HEK293 (cell line): Measurements from ENCODE around the gene GRK5.

Source experiments
- CTCF ChIA-PET: fragments of 350-600 bp; formaldehyde crosslinking; extraction: SDS; loops from one replicate; lab custom pipeline; 2021; ENCODE audit warnings: antibody characterized with exemption; lab: Yijun Ruan, JAX
- POLR2A ChIA-PET: fragments of 300-600 bp; formaldehyde crosslinking; extraction: SDS; loops from one replicate; lab custom pipeline; 2020; ENCODE audit warnings: antibody characterized with exemption, inconsistent platforms; lab: Yijun Ruan, JAX
- H3K27ac ChIP-seq: fragments of 200-500 bp; sonication (Bioruptor generic); 2 replicates; pipeline ENCODE4 v1.5.1; 2014; ENCODE audit warnings: low read depth, low read length, control low read depth, inconsistent platforms; ENCODE audit errors: extremely low read depth
- H3K36me3 ChIP-seq, 2 experiments: fragments of 200-500 bp in 1 of 2; sonication (Bioruptor generic) in 1 of 2; 1 replicate in 1 of 2; 2 replicates in 1 of 2; pipeline ENCODE4 v1.5.1; 2014 to 2017; ENCODE audit warnings: inconsistent platforms in 2 of 2, low read length in 2 of 2; ENCODE audit not compliant: control insufficient read depth in 2 of 2, insufficient read depth in 1 of 2
- H3K4me1 ChIP-seq: fragments of 200-500 bp; sonication (Bioruptor generic); 2 replicates; pipeline ENCODE4 v1.5.1; 2014; ENCODE audit warnings: mild to moderate bottlenecking, low read length, inconsistent platforms; ENCODE audit not compliant: control insufficient read depth, insufficient read depth
- H3K4me3 ChIP-seq: 2 replicates; pipeline ENCODE4 v1.5.1; 2011; ENCODE audit warnings: low read depth, mild to moderate bottlenecking, control low read depth, low read length, moderate library complexity
- H3K9me3 ChIP-seq: fragments of 200-500 bp; sonication (Bioruptor generic); 2 replicates; pipeline ENCODE4 v1.5.1; 2014; ENCODE audit warnings: low read depth, low read length, inconsistent platforms; ENCODE audit not compliant: control insufficient read depth, insufficient read depth
- GLIS2 ChIP-seq: fragments of 450-650 bp; formaldehyde crosslinking; IDR thresholded peaks from 2 replicates; pipeline ENCODE4 v1.5.1; 2016; ENCODE audit warnings: missing biosample characterization, missing genetic modification characterization
- HOXA7 ChIP-seq: sonication (generic); formaldehyde crosslinking; IDR thresholded peaks from 2 replicates; pipeline ENCODE4 v1.8.1; 2022; ENCODE audit warnings: missing genetic modification reagents, borderline replicate concordance
- HOXC10 ChIP-seq: sonication (generic); formaldehyde crosslinking; IDR thresholded peaks from 2 replicates; pipeline ENCODE4 v1.8.1; 2023; ENCODE audit warnings: mild to moderate bottlenecking, missing genetic modification reagents
- OSR2 ChIP-seq: fragments of 450-650 bp; formaldehyde crosslinking; IDR thresholded peaks from 2 replicates; pipeline ENCODE4 v1.5.1; 2016; ENCODE audit warnings: missing biosample characterization, missing genetic modification characterization
- PATZ1 ChIP-seq: fragments of 450-650 bp; formaldehyde crosslinking; IDR thresholded peaks from 2 replicates; pipeline ENCODE4 v1.5.1; 2016; ENCODE audit warnings: missing biosample characterization, missing genetic modification characterization
- TSHZ1 ChIP-seq: fragments of 450-650 bp; formaldehyde crosslinking; IDR thresholded peaks from 2 replicates; pipeline ENCODE4 v1.5.1; 2016; ENCODE audit warnings: missing biosample characterization, missing genetic modification characterization, borderline replicate concordance
- ZBTB11 ChIP-seq: fragments of 450-650 bp; formaldehyde crosslinking; conservative IDR thresholded peaks from 2 replicates; pipeline ENCODE4 v1.5.1; 2016; ENCODE audit warnings: low read depth, missing biosample characterization, missing genetic modification characterization
- ZBTB21 ChIP-seq: fragments of 450-650 bp; formaldehyde crosslinking; IDR thresholded peaks from 2 replicates; pipeline ENCODE4 v1.5.1; 2017; ENCODE audit warnings: missing biosample characterization, missing genetic modification characterization
- ZFP69B ChIP-seq: fragments of 450-650 bp; formaldehyde crosslinking; IDR thresholded peaks from 2 replicates; pipeline ENCODE4 v1.5.1; 2016; ENCODE audit warnings: missing biosample characterization, missing genetic modification characterization
- ZNF114 ChIP-seq: fragments of 450-650 bp; formaldehyde crosslinking; IDR thresholded peaks from 2 replicates; pipeline ENCODE4 v1.5.0; 2017; ENCODE audit warnings: missing biosample characterization, missing genetic modification characterization
- ZNF16 ChIP-seq: fragments of 450-650 bp; formaldehyde crosslinking; IDR thresholded peaks from 2 replicates; pipeline ENCODE4 v1.5.1; 2016; ENCODE audit warnings: low read depth, missing biosample characterization, missing genetic modification characterization
- ZNF19 ChIP-seq: fragments of 450-650 bp; formaldehyde crosslinking; IDR thresholded peaks from 2 replicates; pipeline ENCODE4; 2016; ENCODE audit warnings: missing biosample characterization, missing genetic modification characterization, low read depth
- ZNF23 ChIP-seq: fragments of 450-650 bp; formaldehyde crosslinking; IDR thresholded peaks from 2 replicates; pipeline ENCODE4 v1.5.1; 2016; ENCODE audit warnings: missing biosample characterization, missing genetic modification characterization, borderline replicate concordance
- ZNF548 ChIP-seq: fragments of 450-650 bp; formaldehyde crosslinking; IDR thresholded peaks from 2 replicates; pipeline ENCODE4 v1.5.1; 2016; ENCODE audit warnings: missing biosample characterization, missing genetic modification characterization
- ZNF776 ChIP-seq: fragments of 450-650 bp; formaldehyde crosslinking; IDR thresholded peaks from 2 replicates; pipeline ENCODE4 v1.5.0; 2017; ENCODE audit warnings: missing biosample characterization, missing genetic modification characterization, borderline replicate concordance
- TF ChIP-seq, protein P1 (sequence below): fragments of 450-650 bp; formaldehyde crosslinking; IDR thresholded peaks from 2 replicates; pipeline ENCODE4 v1.5.1; 2016; ENCODE audit warnings: missing biosample characterization, missing genetic modification characterization
- TF ChIP-seq, protein P2 (sequence below): fragments of 450-650 bp; formaldehyde crosslinking; IDR thresholded peaks from 2 replicates; pipeline ENCODE4 v1.5.1; 2017; ENCODE audit warnings: missing biosample characterization, missing genetic modification characterization

The GRK5 gene

DNA sequence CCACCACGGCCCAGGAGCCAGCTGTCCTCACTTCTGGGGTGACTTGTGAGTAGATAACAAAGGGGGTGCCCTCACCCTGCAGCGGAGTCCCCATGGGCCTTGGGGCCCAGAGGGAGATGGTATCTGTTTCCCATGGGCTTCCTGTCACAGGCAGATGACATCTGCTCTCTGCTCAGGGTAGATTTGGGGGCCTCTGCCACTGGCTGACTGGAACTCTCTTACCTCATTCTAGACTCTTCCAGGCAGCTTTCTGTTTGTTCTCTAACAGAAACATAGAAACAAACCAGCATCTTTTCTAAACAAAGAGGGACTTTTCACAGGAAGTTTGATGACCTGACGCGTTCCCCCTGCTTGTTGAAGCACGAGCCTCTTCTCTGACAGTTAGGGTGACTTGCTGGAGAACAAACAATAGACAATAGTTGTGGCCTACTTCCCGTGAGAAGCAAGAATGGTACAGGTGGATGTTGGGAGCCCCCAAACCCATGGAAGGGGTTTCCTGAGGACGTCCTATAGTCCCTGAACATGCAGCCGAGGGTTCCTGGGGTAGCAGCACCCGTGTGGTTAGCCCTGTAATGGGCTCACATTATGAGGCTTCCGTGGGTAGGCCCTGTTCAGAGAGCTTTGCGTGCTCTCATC lies 61.6 kb downstream of the GRK5 start:
- ChIA-PET CTCF (interaction anchor here (1.0 kb wide), 1 partner anchor 60 kb away, joined by 3 read pairs; no protein-coding TSS in a partner anchor), POLR2A (no interaction called here)
- Histone ChIP-seq H3K27ac (no peak overlapping the region), H3K4me3 (no peak overlapping the region), H3K4me1 (peaks cover 7% of the 10 kb centered on the region), H3K36me3 (no peaks in the 10 kb centered on the region), H3K9me3 (no peaks in the 10 kb centered on the region)
- no peak for TF ChIP-seq PATZ1
- TF ChIP-seq, protein P1, sequence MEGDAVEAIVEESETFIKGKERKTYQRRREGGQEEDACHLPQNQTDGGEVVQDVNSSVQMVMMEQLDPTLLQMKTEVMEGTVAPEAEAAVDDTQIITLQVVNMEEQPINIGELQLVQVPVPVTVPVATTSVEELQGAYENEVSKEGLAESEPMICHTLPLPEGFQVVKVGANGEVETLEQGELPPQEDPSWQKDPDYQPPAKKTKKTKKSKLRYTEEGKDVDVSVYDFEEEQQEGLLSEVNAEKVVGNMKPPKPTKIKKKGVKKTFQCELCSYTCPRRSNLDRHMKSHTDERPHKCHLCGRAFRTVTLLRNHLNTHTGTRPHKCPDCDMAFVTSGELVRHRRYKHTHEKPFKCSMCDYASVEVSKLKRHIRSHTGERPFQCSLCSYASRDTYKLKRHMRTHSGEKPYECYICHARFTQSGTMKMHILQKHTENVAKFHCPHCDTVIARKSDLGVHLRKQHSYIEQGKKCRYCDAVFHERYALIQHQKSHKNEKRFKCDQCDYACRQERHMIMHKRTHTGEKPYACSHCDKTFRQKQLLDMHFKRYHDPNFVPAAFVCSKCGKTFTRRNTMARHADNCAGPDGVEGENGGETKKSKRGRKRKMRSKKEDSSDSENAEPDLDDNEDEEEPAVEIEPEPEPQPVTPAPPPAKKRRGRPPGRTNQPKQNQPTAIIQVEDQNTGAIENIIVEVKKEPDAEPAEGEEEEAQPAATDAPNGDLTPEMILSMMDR, result no peak
- TF ChIP-seq, protein P2, sequence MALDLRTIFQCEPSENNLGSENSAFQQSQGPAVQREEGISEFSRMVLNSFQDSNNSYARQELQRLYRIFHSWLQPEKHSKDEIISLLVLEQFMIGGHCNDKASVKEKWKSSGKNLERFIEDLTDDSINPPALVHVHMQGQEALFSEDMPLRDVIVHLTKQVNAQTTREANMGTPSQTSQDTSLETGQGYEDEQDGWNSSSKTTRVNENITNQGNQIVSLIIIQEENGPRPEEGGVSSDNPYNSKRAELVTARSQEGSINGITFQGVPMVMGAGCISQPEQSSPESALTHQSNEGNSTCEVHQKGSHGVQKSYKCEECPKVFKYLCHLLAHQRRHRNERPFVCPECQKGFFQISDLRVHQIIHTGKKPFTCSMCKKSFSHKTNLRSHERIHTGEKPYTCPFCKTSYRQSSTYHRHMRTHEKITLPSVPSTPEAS (tag by site-specific recombination), result no peak
- TF ChIP-seq ZNF16 (tag by site-specific recombination), result no peak
- TF ChIP-seq ZNF19 (tag by site-specific recombination), result no peak
- TF ChIP-seq ZNF548 (tag by site-specific recombination), result no peak
- TF ChIP-seq TSHZ1 (tag by site-specific recombination), result no peak
- no peak for TF ChIP-seq ZNF776 (tag by site-specific recombination)
- no peak for TF ChIP-seq ZFP69B (tag by site-specific recombination)
- no peak for TF ChIP-seq ZNF23 (tag by site-specific recombination)
- no peak for TF ChIP-seq GLIS2 (tag by site-specific recombination)
- TF ChIP-seq OSR2 (tag by site-specific recombination), result no peak
- no peak for TF ChIP-seq ZBTB21
- TF ChIP-seq ZNF114 (tag by site-specific recombination), result no peak
- no peak for TF ChIP-seq HOXA7 (CRISPR knock-in tag)
- TF ChIP-seq ZBTB11 (tag by site-specific recombination), result no peak
- no peak for TF ChIP-seq HOXC10 (CRISPR knock-in tag)
